HL-60/S4 (cell line): ENCODE results near the gene ZRANB3.
"Not testable (repeated sequence)": the region's sequence is repeated elsewhere in the genome, so short reads cannot be mapped to it uniquely, and the experiment has no call there.

Experiments used
- in situ Hi-C: fragments of 300-500 bp; cut with MboI; formaldehyde crosslinking; loops from 2 replicates; pipeline ENCODE4 v1.14.3; 2022; ENCODE audit warnings: low sequenced_read_pairs

Gene ZRANB3

GRCh38 chr2:135093670-135094330 is 437.2 kb downstream of the ZRANB3 start:
- in situ Hi-C loops, result no loop called here

GRCh38 chr2:135093193-135093592 is 437.8 kb downstream of the ZRANB3 start:
- in situ Hi-C loops, result no loop called here

DNA sequence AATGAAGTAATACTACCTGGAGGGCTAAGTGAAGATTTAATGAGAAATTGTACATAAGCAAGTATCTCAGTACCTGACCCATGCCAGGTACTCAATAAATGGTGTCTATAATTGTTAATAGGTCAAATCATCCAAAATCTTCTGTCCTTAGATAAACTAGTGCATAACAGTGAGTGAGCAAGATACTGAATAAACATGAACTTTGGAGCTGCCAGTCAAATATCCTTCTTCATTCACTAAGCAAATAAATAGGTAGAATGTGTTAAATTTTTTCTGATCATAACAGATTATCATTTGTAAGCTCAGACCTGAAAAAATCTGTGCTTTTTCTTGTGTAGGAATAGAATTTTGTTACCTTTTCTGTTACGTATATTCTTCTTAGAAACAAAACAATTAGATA is 439.3 kb downstream of the ZRANB3 start:
- in situ Hi-C loops, result no loop called here

- in situ Hi-C loops, result not testable (repeated sequence)
Measured at GRCh38 chr2:135089597-135089996, 441.4 kb downstream of the ZRANB3 start.
